CD4-positive, alpha-beta T cell treated with Interleukin-12 subunit alpha and Interleukin-12 subunit beta, for 1 hour (primary cell): ENCODE measurements around the gene PDE4D.

Experiments
- DNase-seq: peaks from one replicate; pipeline ENCODE4 v3.0.0-alpha.2; 2020

The PDE4D gene

GRCh38 chr5:59838067-59838466, 55.5 kb downstream of the PDE4D start:
- no peak for DNase-seq

GRCh38 chr5:59837071-59837470, 56.5 kb downstream of the PDE4D start:
- DNase-seq: no peak

- no peak for DNase-seq
Measured at GRCh38 chr5:59835800-59836199, 57.7 kb downstream of the PDE4D start.

GRCh38 chr5:59833448-59833847, 60.1 kb downstream of the PDE4D start:
- DNase-seq: no peak

- no peak for DNase-seq
Measured at GRCh38 chr5:59832577-59833301, 60.8 kb downstream of the PDE4D start.

GRCh38 chr5:59831326-59832010, 62.1 kb downstream of the PDE4D start:
- DNase-seq: no peak

DNA sequence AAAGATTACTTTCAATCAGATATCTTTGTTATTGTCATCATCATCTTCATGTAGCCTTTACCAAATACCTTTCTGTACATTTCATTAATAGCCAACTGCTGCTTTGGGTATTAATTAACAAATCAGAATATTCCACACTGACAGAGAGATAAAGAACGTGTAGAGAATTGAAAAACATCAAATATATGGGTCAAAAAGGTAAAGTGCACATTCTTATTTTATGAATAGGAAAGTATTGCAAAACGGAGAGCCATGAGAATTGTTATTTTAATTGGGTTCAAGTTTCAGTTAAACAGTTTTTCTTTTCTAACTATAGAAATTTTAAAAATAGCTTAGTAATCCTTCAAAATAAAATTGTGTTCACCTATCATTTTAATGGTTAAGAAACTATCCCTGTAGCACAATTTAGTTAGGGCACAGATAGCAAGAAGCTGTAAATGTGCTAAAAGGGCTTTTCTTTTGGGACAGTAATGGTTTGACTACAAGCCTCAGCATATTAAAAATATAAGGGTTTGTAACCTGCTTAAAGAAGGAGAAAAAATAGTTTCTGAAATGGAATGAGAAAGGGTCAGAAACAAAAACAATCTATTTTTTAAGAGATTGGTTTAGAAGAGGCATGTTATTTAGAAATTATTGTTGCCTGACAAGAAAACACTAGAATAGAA, 62.9 kb downstream of the PDE4D start:
- no peak for DNase-seq

- DNase-seq: no peak
Measured at GRCh38 chr5:59829922-59830321, 63.6 kb downstream of the PDE4D start.

GRCh38 chr5:59829386-59829785, 64.1 kb downstream of the PDE4D start:
- DNase-seq: no peak

- no peak for DNase-seq
Measured at GRCh38 chr5:59828623-59829022, 64.9 kb downstream of the PDE4D start.

- DNase-seq: no peak
Measured at GRCh38 chr5:59826996-59827395, 66.5 kb downstream of the PDE4D start.

GRCh38 chr5:59823420-59823819, 70.1 kb downstream of the PDE4D start:
- no peak for DNase-seq

GRCh38 chr5:59819806-59820205, 73.7 kb downstream of the PDE4D start:
- DNase-seq: no peak

- DNase-seq: no peak
Measured at GRCh38 chr5:59817536-59817935, 76.0 kb downstream of the PDE4D start.

DNA sequence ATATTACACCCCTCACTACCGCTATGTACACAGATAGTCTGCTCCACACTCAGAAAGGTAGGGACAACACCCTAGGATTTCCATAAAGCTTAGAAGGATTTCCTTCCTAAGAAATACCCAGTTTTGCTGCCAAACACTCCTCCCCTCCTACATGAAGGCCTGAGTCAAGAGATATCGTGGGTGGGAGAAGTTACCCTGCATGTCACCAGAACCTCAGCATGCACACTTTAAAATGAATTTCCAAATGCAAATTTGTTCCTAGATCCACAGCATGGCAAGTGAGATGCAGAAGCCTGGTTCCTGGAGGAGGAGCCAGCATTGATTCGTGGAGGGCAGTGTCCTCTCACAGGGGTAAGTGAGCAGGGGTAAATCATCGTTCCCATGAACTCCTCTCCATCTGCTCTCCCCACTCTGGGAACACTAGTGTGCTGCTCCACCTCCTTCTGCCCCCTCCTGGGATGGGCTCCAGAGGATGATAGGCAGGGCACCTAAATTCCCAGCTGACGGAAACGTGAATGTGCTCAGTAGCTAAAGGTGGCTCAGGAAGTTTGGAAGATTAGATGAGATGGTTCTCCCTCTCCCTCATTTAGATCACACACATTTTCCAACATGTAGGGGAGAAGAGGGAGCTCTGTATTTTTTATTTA, 76.7 kb downstream of the PDE4D start:
- DNase-seq: no peak

GRCh38 chr5:59814537-59814872, 79.0 kb downstream of the PDE4D start:
- no peak for DNase-seq

DNA sequence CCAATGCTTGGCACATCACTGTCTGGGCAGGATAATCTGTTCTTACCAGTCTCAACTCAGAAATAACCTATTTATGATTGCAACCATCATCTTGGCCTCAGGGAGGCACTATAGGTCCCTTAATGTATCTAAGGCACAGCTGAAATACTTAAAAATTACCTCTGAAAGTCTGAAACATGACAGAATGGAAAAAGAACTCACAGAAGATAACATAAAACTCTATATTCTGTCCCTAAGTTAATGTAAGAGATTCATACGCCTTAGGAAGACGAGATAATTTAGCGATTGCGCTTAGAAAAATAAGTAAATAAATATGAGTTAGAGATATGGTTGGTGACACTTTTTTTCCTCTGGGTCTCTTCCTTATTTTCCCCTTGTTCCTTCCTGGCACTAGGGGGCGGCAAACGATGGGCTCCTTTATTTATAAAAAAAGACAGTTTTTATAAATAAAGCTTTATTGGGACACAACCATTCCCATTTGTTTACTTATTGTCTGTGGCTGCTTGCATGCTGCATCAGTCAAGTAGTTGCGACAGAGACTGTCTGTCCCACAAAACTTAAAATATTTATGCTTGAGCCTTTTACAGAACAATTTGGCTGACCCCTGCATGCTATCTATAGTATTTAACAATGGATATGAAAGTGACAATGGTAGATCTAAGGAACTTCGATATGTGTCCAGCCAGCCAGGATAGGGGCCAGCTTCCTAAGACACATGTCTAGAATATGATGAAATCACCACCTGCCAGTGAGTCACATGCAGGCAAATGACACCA, 79.6 kb downstream of the PDE4D start:
- DNase-seq: peak; percentile 16

- peak; percentile 60 for DNase-seq
Measured at GRCh38 chr5:59810041-59810440, 83.5 kb downstream of the PDE4D start.

GRCh38 chr5:59807806-59808205, 85.7 kb downstream of the PDE4D start:
- no peak for DNase-seq

DNA sequence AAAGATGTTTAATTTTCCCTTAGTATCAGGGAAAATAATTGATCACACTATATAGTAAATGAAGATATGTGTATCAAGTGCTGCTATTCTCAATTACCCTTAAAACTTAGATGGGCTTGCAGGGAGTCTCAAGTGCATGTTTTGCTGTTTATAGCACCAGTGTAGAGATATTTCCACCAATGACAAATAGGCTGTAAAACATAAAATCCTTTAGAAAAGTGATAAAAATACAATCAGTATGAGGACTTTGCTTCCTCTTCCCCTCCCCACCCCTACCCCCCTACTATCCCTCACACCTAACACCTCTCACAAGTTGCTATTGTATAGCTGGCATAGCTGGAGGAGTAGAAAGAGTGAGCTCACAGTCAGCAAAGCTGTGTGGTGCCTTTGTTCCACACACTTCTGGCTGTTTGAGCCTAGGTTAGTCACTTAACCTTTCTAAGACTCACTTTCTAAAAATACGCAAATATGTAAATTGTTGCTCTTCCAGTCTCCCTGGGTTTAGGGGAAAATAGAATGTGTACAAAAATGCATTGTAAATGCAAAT, 93.1 kb downstream of the PDE4D start:
- no peak for DNase-seq

- peak; percentile 58 for DNase-seq
Measured at GRCh38 chr5:59799668-59800346, 93.7 kb downstream of the PDE4D start.
